Stimulated activated CD8-positive, alpha-beta memory T cell treated with anti-CD3 and anti-CD28 coated beads, Interleukin-15, amount 100 ng/mL, for 24 hours (primary cell): ENCODE results near the gene GSTM2.

ENCODE experiments used
- DNase-seq: peaks from one replicate; pipeline ENCODE4 v3.0.0-alpha.2; 2020; ENCODE audit warnings: low read depth

Gene GSTM2

GRCh38 chr1:109716570-109717090 lies 48.8 kb downstream of the GSTM2 start:
- no peak for DNase-seq

- DNase-seq, result no peak
Observed at GRCh38 chr1:109717729-109718128, 49.9 kb downstream of the GSTM2 start.

- DNase-seq, result no peak
Observed at GRCh38 chr1:109718495-109718894, 50.6 kb downstream of the GSTM2 start.

GRCh38 chr1:109719337-109719837 lies 51.5 kb downstream of the GSTM2 start:
- no peak for DNase-seq

GRCh38 chr1:109721042-109721441 lies 53.2 kb downstream of the GSTM2 start:
- DNase-seq, result no peak

GRCh38 chr1:109721971-109722370 lies 54.1 kb downstream of the GSTM2 start:
- DNase-seq, result no peak

GRCh38 chr1:109722908-109723691 lies 55.2 kb downstream of the GSTM2 start:
- no peak for DNase-seq
